ENCODE data around the gene TRIM44.
"Not testable (repeated sequence)": the region's sequence is repeated elsewhere in the genome, so short reads cannot be mapped to it uniquely, and the experiment has no call there.

GRCh38 chr11:35715677-35716076, 53.1 kb downstream of the TRIM44 start:
- TF ChIP-seq PHF8 (IDR thresholded peaks at IDR 0.05; ENCODE audit: borderline replicate concordance, low read depth); CTCF (IDR thresholded peaks at IDR 0.05); CHD2 (IDR thresholded peaks at IDR 0.05; ENCODE audit: low read length, partially characterized antibody); POLR2A (IDR thresholded peaks at IDR 0.05; ENCODE audit: low read length): not testable (repeated sequence)

Measured in A549 (cell line).